HCT116 (cell line): ENCODE data around the gene CSNK1D.

Experiments
- EZH2phosphoT487 ChIP-seq: fragments of 200-600 bp; IDR thresholded peaks from 2 replicates; pipeline ENCODE4 v1.6.1; 2018; ENCODE audit warnings: antibody characterized with exemption, borderline replicate concordance
- POLR2AphosphoS5 ChIP-seq: IDR thresholded peaks from 2 replicates; pipeline ENCODE4 v1.6.1; 2011; ENCODE audit warnings: mild to moderate bottlenecking, low read depth, low read length, moderate library complexity
- RAD21 ChIP-seq: IDR thresholded peaks from 2 replicates; pipeline ENCODE4 v1.6.1; 2012; ENCODE audit warnings: low read depth, mild to moderate bottlenecking
- ZFX ChIP-seq: fragments of 450-650 bp; IDR thresholded peaks from 2 replicates; pipeline ENCODE4 v1.6.1; 2017
- TF ChIP-seq, protein P1 (sequence below), 3 experiments: fragments of 200-600 bp in 1 of 3; sonication (generic) in 1 of 3; IDR thresholded peaks in 2 of 3; conservative IDR thresholded peaks in 1 of 3; 2 replicates each; pipeline ENCODE4 v1.5.1; 2012 to 2017; ENCODE audit warnings: low read depth in 2 of 3, low read length in 2 of 3, antibody characterized with exemption in 1 of 3, borderline replicate concordance in 1 of 3, control low read depth in 1 of 3, mild to moderate bottlenecking in 1 of 3, mixed read lengths in 1 of 3, mixed run types in 1 of 3, moderate library complexity in 1 of 3; ENCODE audit not compliant: insufficient read depth in 1 of 3
- TF ChIP-seq, protein P2 (sequence below): IDR thresholded peaks from 2 replicates; pipeline ENCODE4 v1.6.1; 2012
- TF ChIP-seq, protein P3 (sequence below): IDR thresholded peaks from 2 replicates; pipeline ENCODE4 v1.6.1; 2012; ENCODE audit warnings: low read depth

DNA sequence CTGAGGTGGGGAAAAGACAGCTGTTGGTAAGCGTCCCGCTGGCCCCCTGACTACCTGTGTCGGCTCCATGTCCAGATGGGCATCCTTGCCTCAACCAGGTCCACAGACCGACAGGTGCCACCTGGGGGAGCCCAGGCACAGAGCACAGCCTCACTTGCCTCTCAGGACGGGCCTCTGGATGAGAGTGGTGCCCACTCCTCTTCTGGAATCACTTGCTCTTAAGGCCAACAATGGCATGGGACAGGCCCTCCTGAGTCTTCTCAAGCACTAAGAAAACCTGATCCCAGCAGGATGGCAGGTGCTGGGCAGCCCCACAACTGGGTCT is 27.5 kb downstream of the CSNK1D start:
- no peak for TF ChIP-seq ZFX
- TF ChIP-seq, protein P1, sequence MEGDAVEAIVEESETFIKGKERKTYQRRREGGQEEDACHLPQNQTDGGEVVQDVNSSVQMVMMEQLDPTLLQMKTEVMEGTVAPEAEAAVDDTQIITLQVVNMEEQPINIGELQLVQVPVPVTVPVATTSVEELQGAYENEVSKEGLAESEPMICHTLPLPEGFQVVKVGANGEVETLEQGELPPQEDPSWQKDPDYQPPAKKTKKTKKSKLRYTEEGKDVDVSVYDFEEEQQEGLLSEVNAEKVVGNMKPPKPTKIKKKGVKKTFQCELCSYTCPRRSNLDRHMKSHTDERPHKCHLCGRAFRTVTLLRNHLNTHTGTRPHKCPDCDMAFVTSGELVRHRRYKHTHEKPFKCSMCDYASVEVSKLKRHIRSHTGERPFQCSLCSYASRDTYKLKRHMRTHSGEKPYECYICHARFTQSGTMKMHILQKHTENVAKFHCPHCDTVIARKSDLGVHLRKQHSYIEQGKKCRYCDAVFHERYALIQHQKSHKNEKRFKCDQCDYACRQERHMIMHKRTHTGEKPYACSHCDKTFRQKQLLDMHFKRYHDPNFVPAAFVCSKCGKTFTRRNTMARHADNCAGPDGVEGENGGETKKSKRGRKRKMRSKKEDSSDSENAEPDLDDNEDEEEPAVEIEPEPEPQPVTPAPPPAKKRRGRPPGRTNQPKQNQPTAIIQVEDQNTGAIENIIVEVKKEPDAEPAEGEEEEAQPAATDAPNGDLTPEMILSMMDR (IDR thresholded peaks at IDR 0.05 in 2 of 3, conservative IDR thresholded peaks at IDR 0.05 in 1 of 3; ENCODE audit: borderline replicate concordance in 1 of 3, insufficient read depth in 1 of 3, low read depth in 2 of 3, low read length in 2 of 3) = no peak
- TF ChIP-seq, protein P2, sequence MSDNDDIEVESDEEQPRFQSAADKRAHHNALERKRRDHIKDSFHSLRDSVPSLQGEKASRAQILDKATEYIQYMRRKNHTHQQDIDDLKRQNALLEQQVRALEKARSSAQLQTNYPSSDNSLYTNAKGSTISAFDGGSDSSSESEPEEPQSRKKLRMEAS = no peak
- TF ChIP-seq EZH2phosphoT487 = no peak
- TF ChIP-seq, protein P3, sequence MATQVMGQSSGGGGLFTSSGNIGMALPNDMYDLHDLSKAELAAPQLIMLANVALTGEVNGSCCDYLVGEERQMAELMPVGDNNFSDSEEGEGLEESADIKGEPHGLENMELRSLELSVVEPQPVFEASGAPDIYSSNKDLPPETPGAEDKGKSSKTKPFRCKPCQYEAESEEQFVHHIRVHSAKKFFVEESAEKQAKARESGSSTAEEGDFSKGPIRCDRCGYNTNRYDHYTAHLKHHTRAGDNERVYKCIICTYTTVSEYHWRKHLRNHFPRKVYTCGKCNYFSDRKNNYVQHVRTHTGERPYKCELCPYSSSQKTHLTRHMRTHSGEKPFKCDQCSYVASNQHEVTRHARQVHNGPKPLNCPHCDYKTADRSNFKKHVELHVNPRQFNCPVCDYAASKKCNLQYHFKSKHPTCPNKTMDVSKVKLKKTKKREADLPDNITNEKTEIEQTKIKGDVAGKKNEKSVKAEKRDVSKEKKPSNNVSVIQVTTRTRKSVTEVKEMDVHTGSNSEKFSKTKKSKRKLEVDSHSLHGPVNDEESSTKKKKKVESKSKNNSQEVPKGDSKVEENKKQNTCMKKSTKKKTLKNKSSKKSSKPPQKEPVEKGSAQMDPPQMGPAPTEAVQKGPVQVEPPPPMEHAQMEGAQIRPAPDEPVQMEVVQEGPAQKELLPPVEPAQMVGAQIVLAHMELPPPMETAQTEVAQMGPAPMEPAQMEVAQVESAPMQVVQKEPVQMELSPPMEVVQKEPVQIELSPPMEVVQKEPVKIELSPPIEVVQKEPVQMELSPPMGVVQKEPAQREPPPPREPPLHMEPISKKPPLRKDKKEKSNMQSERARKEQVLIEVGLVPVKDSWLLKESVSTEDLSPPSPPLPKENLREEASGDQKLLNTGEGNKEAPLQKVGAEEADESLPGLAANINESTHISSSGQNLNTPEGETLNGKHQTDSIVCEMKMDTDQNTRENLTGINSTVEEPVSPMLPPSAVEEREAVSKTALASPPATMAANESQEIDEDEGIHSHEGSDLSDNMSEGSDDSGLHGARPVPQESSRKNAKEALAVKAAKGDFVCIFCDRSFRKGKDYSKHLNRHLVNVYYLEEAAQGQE = no peak
- TF ChIP-seq POLR2AphosphoS5 = no peak; the same call in 1 of the 2 replicates
- peak; percentile 13; the same call in 1 of the 2 replicates for TF ChIP-seq RAD21
